Measurements from ENCODE around the gene DNAAF5.
"Not testable (repeated sequence)": the region's sequence is repeated elsewhere in the genome, so short reads cannot be mapped to it uniquely, and the experiment has no call there.

DNAAF5 gene

GRCh38 chr7:730501-731439 lies 4.3 kb downstream of the DNAAF5 start:
- no peak for DNase-seq (ENCODE audit: low spot score)

- no peak for DNase-seq (ENCODE audit: low spot score)
Measured at GRCh38 chr7:731440-732085, 5.1 kb downstream of the DNAAF5 start.

GRCh38 chr7:732094-732541 lies 5.6 kb downstream of the DNAAF5 start:
- no peak for DNase-seq (ENCODE audit: low spot score)

DNA sequence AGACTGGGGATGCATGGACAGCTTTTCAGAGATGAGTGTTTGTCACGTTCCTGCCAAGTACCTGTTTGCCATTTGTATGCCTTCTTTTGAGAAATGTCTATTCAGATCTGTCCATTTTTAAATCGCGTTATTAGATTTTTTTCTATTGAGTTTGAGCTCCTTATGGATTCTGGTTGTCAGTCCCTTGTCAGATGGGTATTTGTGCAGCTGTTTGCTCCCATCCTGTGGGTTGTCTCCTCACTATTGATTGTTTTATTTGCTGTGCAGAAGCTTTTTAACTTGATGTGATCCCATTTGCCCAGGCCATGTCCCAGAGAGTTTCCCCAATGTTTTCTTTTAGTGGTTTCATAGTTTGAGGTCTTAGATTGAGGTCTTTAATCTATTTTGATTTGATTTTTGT lies 6.1 kb downstream of the DNAAF5 start:
- DNase-seq (ENCODE audit: low spot score): no peak

DNA sequence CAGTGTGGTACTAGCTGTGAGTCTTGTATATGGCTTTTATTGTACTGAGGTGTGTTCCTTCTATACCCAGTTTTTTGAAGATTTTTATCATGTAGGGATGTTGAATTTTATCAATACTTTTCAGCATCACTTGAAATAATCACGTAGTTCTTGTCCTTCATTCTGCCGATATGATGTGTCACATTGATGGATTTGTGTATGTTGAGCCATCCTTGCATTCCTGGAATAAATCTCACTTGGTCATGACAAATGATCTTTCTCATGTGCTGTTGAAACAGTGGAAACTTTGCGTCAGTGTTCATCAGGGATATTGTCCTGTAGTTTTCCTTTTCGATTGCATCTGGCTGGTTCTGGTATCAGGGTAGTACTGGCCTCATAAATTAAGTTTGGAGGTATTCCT lies 7.7 kb downstream of the DNAAF5 start:
- no peak for DNase-seq (ENCODE audit: low spot score)

- DNase-seq (ENCODE audit: low spot score): no peak
Measured at GRCh38 chr7:734808-735207, 8.3 kb downstream of the DNAAF5 start.

- DNase-seq (ENCODE audit: low spot score): no peak
Measured at GRCh38 chr7:738241-738640, 11.7 kb downstream of the DNAAF5 start.

GRCh38 chr7:738723-739454 lies 12.4 kb downstream of the DNAAF5 start:
- no peak for DNase-seq (ENCODE audit: low spot score)

- no peak for DNase-seq (ENCODE audit: low spot score)
Measured at GRCh38 chr7:739455-739982, 13.0 kb downstream of the DNAAF5 start.

DNA sequence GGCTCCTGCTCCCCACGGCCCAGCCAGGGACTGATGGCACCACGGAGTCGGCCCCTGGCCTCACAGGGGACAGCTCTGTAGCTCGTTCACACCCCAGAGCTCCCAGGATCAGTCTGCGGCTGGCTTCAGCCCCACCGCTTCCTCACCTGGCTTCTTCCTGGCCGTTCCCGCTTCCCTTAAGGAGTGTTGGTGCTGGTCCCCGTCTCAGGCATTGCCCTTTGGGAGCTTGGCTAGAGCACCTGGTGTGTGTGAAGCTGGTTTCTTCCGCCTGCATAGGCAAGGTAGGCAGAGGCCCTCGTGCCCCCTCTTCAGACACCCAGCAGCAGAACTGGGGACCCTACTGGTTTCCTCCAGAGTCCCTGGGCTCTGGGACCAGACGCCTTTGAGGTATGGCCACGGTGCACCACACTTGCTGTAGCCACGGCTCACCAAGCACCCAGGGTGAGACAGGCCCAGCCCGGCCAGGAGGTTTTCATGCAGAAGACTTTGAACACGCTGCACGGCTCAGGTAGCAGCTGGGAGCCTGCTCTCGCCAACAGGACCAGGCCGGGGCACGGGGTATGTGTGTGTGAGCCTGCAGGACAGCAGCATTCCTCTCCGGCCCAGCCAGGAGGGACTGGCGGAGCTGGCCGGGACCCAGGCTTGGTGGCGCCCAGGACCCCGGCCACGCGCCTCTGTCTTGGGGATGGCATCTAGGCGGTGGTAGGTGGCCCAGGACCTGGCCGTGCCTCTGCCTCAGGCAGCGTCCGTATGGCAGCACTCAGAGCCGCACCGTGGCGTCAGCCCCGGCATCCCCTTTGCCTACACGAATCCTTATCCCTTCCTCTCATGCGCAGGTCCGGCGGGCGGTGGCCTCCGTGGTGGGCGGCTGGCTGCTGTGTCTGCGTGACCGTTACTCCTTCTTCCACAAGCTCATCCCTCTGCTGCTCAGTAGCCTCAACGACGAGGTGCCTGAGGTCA lies 13.8 kb downstream of the DNAAF5 start:
- DNase-seq (ENCODE audit: low spot score): no peak

- DNase-seq (ENCODE audit: low spot score): no peak
Measured at GRCh38 chr7:741191-741671, 14.7 kb downstream of the DNAAF5 start.

DNA sequence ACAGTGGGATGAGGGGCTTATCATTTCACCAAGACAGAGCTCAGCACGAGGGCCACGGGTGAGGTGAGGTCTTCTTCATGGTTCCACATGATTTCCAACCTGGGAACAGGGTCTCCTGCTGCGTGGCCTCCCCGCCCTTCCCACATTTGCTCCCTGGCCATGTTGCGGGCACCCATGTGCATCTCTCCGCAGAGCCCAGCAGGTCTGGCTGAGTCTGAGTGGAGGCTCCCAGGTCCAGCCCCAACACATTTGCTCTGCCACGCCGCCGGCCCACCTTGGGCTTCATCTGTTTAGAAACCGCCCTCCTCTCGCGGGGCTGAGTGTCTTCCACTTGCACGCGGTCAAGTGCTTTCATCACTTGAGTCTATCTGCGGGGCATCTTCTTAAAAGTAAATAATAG lies 15.4 kb downstream of the DNAAF5 start:
- DNase-seq (ENCODE audit: low spot score): no peak

- DNase-seq (ENCODE audit: low spot score): no peak
Measured at GRCh38 chr7:742791-743190, 16.3 kb downstream of the DNAAF5 start.

- DNase-seq (ENCODE audit: low spot score): not testable (repeated sequence)
Measured at GRCh38 chr7:743341-744127, 17.0 kb downstream of the DNAAF5 start.

DNA sequence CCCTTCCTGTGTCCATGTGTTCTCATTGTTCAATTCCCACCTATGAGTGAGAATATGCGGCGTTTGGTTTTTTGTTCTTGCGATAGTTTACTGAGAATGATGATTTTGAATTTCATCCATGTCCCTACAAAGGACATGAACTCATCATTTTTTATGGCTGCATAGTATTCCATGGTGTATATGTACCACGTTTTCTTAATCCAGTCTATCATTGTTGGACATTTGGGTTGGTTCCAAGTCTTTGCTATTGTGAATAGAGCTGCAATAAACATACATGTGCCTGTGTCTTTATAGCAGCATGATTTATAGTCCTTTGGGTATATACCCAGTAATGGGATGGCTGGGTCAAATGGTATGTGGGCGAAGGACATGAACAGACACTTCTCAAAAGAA lies 17.6 kb downstream of the DNAAF5 start:
- not testable (repeated sequence) for DNase-seq (ENCODE audit: low spot score)

- DNase-seq (ENCODE audit: low spot score): no peak
Measured at GRCh38 chr7:744854-745430, 18.4 kb downstream of the DNAAF5 start.

GRCh38 chr7:745431-746154 lies 19.1 kb downstream of the DNAAF5 start:
- DNase-seq (ENCODE audit: low spot score): no peak

DNA sequence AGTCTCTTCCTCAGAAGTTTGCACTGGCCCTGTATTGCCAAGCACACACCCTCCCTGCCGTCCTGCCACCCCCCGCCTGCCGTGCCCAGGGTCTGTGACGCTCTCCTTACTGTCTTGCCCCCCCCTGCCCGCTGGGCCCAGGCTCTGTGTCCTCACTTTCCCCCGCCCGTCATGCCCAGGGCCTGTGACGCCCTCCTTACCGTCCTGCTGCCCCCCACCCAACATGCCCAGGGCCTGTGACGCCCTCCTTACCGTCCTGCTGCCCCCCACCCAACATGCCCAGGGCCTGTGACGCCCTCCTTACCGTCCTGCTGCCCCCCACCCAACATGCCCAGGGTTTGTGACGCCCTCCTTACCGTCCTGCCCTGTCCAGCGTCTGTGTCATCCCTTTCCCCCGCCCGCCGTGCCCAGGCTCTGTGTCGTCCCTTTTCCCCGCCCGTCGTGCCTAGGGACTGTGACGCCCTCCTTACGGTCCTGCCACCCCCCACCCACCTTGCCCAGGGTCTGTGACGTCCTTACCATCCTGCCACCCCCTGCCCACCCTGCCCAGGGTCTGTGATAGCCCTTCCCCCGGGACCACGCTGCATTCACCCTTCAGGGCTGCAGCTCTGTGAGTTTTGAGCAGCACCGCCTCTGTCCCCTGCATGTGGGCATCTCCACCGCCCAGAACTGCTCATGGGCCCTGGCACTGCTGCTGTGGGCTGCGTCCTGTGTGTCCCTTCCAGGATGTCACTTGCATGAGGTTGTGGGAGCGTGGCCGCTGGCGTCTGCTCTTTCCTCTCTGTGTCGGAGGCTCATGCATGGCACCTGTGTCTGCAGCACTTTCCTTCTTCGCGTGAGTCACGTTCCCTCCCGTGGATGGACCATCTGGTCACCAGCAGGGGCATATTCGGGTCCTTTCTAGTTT lies 19.9 kb downstream of the DNAAF5 start:
- DNase-seq (ENCODE audit: low spot score): no peak

Data from GM03348 (cell line).